Pulmonary artery endothelial cell (primary cell): Measurements from ENCODE around the gene RIN3. TPM values are rescaled to one million over a fixed set of nuclear protein-coding genes. Genes with fewer than 3 reads are reported as not detected.

ENCODE experiments used
- DNase-seq: peaks from one replicate; pipeline ENCODE4 v3.0.0-alpha.2; 2011; ENCODE audit warnings: low read depth, low spot score
- total RNA-seq: library from RNA; depleted of rRNA; stranded (reverse); fragments of >200 nt; gene quantifications from 2 replicates; pipeline ENCODE4 v1.2.3, GENCODE V29; 2014

The RIN3 gene
- total RNA-seq, 1 donor from 2014 or later: 2.7 TPM

- DNase-seq: no peak
Measured at GRCh38 chr14:92686900-92687427, 173.4 kb downstream of the RIN3 start.

DNA sequence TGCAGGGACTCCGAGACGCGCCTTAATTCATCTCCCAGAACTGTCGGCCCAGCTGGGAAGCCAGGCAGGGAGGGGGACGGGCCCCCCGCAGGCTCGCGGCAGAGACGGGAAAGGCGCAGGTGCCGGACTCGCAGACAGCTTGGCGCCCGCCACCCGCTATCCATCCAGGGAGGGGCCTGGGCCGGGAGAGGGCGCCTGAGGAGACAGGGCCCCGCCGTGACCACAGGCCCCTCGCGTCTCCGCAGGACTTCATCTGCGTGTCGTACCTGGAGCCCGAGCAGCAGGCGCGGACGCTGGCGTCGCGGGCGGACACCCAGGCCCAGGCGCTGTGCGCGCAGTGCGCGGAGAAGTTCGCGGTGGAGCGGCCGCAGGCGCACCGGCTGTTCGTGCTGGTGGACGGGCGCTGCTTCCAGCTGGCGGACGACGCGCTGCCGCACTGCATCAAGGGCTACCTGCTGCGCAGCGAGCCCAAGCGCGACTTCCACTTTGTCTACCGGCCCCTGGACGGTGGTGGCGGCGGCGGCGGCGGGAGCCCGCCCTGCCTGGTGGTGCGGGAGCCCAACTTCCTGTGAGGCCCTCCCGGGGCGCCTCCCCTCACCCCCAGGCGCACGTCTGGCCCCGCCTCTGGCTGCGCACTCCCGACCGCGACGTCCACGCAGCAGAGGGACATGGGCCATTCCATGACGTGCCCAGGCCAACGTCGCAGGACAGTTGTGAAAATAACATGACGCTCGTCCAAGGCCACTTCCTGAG lies 174.3 kb downstream of the RIN3 start:
- no peak for DNase-seq

- no peak for DNase-seq
Measured at GRCh38 chr14:92688434-92689375, 175.1 kb downstream of the RIN3 start.

- DNase-seq: no peak
Measured at GRCh38 chr14:92690171-92691011, 176.8 kb downstream of the RIN3 start.

DNA sequence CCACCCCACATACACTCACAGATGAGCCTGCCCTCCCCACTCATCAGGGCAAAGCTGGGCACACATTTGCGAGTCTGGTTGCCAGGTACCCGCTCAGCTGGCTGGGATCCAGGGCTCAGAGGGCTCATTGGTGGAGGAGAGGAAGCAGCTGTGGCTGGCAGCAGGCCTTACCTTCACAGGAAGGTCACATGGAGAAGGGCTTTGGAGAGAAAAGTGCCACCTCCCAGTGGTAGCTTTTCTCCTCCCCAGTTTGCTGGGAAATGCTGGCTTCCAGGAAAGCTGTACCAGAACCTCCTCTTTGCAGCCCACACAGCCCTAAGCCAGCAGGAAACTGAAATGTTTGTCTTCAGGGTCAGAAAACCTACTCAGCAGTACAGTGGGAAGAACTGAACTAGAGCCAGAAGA lies 179.2 kb downstream of the RIN3 start:
- DNase-seq: no peak

GRCh38 chr14:92693998-92694795 lies 180.6 kb downstream of the RIN3 start:
- DNase-seq: no peak

GRCh38 chr14:92694807-92695206 lies 181.2 kb downstream of the RIN3 start:
- no peak for DNase-seq

GRCh38 chr14:92695562-92695961 lies 182.0 kb downstream of the RIN3 start:
- no peak for DNase-seq

- no peak for DNase-seq
Measured at GRCh38 chr14:92696366-92696765, 182.8 kb downstream of the RIN3 start.

- no peak for DNase-seq
Measured at GRCh38 chr14:92698393-92698792, 184.8 kb downstream of the RIN3 start.

GRCh38 chr14:92701826-92702225 lies 188.2 kb downstream of the RIN3 start:
- no peak for DNase-seq

DNA sequence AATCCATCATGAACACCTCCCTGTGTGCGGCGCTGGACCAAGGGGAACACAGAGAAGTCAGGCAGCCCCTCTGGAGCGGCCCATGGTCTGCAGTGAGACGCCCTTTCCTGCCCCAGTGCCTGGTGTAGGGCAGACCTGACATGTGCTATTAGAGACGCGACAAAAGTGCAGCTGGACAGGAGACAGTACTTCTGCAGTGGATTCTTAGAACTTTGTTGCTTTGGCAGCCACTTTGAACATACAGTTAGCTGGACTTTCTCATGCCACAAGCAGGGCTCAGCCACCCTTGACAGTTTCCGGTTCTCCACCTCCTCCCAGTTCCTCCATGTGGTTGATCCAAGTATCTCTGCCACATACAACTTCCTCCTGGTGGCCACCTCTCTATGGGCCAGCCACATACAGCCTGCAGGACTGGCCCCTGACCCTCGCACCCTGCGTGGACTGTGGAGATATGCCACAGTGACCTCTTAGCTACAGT lies 188.9 kb downstream of the RIN3 start:
- DNase-seq: no peak

- DNase-seq: no peak
Measured at GRCh38 chr14:92703516-92703915, 189.9 kb downstream of the RIN3 start.

DNA sequence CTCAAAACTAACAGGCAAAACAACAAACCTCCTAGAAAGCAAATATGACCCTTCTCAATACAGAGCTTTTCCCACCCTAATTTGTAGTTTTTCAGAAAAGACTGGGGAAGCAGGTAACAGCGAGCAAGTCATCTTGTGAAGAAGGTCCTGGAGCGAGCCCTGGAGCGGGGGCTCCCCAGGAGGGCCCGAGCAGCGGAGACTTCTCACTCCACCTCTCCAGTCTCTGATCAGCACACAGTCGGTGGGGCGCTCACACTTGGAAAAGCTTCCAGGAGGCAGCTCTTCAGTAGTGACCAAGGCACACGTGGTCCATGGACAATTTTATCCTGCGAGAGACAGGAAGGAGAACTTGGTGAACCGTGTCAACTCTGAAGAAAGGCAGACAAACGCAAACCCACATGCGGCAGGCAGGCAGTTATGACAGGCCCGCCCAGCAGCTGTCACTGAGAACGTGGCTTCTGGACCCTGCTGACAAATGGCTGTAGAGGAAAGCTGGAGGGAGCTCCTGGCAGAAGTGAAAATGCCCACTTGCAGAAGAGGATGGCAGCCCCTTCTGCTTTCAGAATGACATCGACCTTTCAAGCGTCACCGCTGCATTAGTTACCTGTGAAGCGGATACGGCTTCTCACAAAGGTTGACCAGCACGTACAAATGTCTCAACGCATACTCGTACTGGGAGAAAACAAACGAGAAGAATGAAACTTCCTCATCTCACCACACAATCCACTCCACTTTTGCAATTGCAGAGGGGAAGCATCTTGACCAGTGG lies 190.6 kb downstream of the RIN3 start:
- no peak for DNase-seq

- no peak for DNase-seq
Measured at GRCh38 chr14:92704821-92705220, 191.2 kb downstream of the RIN3 start.

- DNase-seq: no peak
Measured at GRCh38 chr14:92706386-92706785, 192.8 kb downstream of the RIN3 start.

DNA sequence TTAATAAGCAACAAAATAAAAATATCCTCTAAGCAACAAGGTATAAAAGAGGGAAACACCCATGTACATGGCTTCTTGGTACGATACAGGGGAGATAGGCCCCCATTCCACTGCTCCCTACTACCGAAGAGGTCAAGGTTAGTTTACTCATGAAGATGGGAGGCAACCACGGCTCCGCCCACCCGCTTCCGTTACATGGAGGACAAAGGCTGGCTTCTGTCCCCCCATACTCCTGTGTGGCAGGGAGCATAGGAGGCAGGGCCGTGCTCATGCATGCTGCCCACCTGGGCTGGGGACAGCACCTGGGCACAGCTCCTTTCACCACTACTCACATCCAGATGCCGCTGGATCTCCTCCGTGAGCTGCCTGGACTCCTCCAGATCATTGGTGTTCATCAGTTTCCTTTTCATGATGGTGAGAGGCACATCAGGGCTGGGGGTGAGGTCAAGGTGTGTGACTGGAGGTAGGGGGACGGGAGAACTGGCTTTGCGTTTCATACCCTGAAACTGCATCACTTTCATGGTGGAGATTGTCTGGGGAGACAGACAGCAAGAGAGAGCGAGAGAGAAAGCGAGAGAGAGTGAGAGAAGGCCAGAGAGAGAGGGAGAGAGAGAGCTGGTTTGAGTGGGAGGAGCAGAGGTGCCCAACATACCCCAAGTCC lies 195.9 kb downstream of the RIN3 start:
- no peak for DNase-seq

GRCh38 chr14:92710001-92710341 lies 196.4 kb downstream of the RIN3 start:
- DNase-seq: no peak

- DNase-seq: no peak
Measured at GRCh38 chr14:92711976-92712653, 198.5 kb downstream of the RIN3 start.
